RWPE1 (cell line): ENCODE measurements around the gene AQP12B.
"Not testable (repeated sequence)": the region's sequence is repeated elsewhere in the genome, so short reads cannot be mapped to it uniquely, and the experiment has no call there.

Experiments
- CTCF ChIA-PET: fragments of 350-600 bp; sonication (Branson Sonifier 250); formaldehyde crosslinking; extraction: SDS; loops from one replicate; lab custom pipeline; 2021; lab: Yijun Ruan, JAX
- POLR2A ChIA-PET: fragments of 400-600 bp; formaldehyde crosslinking; extraction: SDS; loops from one replicate; lab custom pipeline; 2020; ENCODE audit warnings: antibody characterized with exemption; ENCODE audit not compliant: low non-redundant PET; lab: Yijun Ruan, JAX
- DNase-seq: peaks from one replicate; pipeline ENCODE4 v3.0.0; 2012; ENCODE audit warnings: low spot score
- H3K27ac ChIP-seq: fragments of 450-650 bp; 2 replicates; pipeline ENCODE4 v1.5.1; 2017
- CTCF ChIP-seq: fragments of 450-650 bp; conservative IDR thresholded peaks from 2 replicates; pipeline ENCODE4 v1.5.1; 2017; ENCODE audit warnings: low read depth, mild to moderate bottlenecking

The AQP12B gene

GRCh38 chr2:240691075-240691427 is 8.4 kb upstream of the AQP12B start:
- H3K27ac ChIP-seq, DNase-seq, CTCF ChIA-PET, POLR2A ChIA-PET: not testable (repeated sequence)

- DNase-seq, H3K27ac ChIP-seq, POLR2A ChIA-PET: not testable (repeated sequence)
- CTCF ChIA-PET = interaction anchor here (0.7 kb wide), 1 partner anchor 357 kb away, joined by 3 read pairs; no protein-coding TSS in a partner anchor
These were observed 7.9 kb upstream of the AQP12B start for GRCh38 chr2:240690421-240691074.

- no peak for TF ChIP-seq CTCF
- CTCF ChIA-PET = interaction anchor here (0.7 kb wide), 1 partner anchor 357 kb away, joined by 3 read pairs; no protein-coding TSS in a partner anchor
These were observed 7.3 kb upstream of the AQP12B start for GRCh38 chr2:240689975-240690374.

GRCh38 chr2:240688553-240688919 is 5.9 kb upstream of the AQP12B start:
- DNase-seq = no peak
- ChIA-PET CTCF (no interaction called here), POLR2A (no interaction called here)
- no peak for TF ChIP-seq CTCF
- H3K27ac ChIP-seq = no peak overlapping the region

More at GRCh38 chr2:240689975-240690374, 7.3 kb upstream of the AQP12B start:
- POLR2A ChIA-PET = no interaction called here
- DNase-seq = no peak
- no peak overlapping the region for H3K27ac ChIP-seq

- ChIA-PET POLR2A (no interaction called here), CTCF (no interaction called here)
- H3K27ac ChIP-seq = no peak overlapping the region
- DNase-seq = no peak
- TF ChIP-seq CTCF = no peak
These were observed 5.3 kb upstream of the AQP12B start for GRCh38 chr2:240687741-240688552.

- no peak overlapping the region for H3K27ac ChIP-seq
- DNase-seq = no peak
- no peak for TF ChIP-seq CTCF
- ChIA-PET POLR2A (no interaction called here), CTCF (interaction anchor here (0.5 to 0.7 kb wide), 2 partner anchors 16 to 37 kb away, joined by 4 read pairs; no protein-coding TSS in a partner anchor)
These were observed 4.5 kb upstream of the AQP12B start for GRCh38 chr2:240687045-240687740.

- ChIA-PET POLR2A (no interaction called here), CTCF (interaction anchor here (0.7 kb wide), 1 partner anchor 37 kb away, joined by 4 read pairs; no protein-coding TSS in a partner anchor)
- DNase-seq = no peak
These were observed 3.8 kb upstream of the AQP12B start for GRCh38 chr2:240686460-240686859.

More at GRCh38 chr2:240686460-240686859, 3.8 kb upstream of the AQP12B start:
- no peak overlapping the region for H3K27ac ChIP-seq
- no peak for TF ChIP-seq CTCF
